Esophagus squamous epithelium (tissue), 5 donors: ENCODE data around the gene SIX2. TPM values are rescaled to one million over a fixed set of nuclear protein-coding genes. Genes with fewer than 3 reads are reported as not detected.

Source experiments
- DNase-seq: peaks from one replicate; lab custom pipeline; 2025; lab: John Stamatoyannopoulos, UW
- H3K27ac ChIP-seq, 4 donors: fragments of 200-600 bp; sonication (generic); one replicate each; pipeline ENCODE4 v1.5.1; 2016 to 2019; ENCODE audit warnings: mild to moderate bottlenecking in 1 of 4
- H3K27me3 ChIP-seq, 4 donors: fragments of 200-600 bp; sonication (generic); 1 replicate in 3 of 4; 2 replicates in 1 of 4; pipeline versions ENCODE4 v1.5.1 to v1.6.0; 2017 to 2021; ENCODE audit warnings: antibody characterized with exemption in 1 of 4
- H3K36me3 ChIP-seq, 3 donors: fragments of 200-600 bp; sonication (generic); one replicate each; pipeline ENCODE4 v1.5.1; 2016 to 2019
- H3K4me1 ChIP-seq, 3 donors: fragments of 200-600 bp; sonication (generic); one replicate each; pipeline ENCODE4 v1.5.1; 2017 to 2019
- H3K4me3 ChIP-seq, 4 donors: fragments of 200-600 bp; sonication (generic); 1 replicate in 3 of 4; 2 replicates in 1 of 4; pipeline ENCODE4 v1.5.1; 2016 to 2019; ENCODE audit warnings: mild to moderate bottlenecking in 2 of 4, moderate library complexity in 1 of 4
- H3K9me3 ChIP-seq, 3 donors: fragments of 200-600 bp; sonication (generic); one replicate each; pipeline ENCODE4 v1.5.1; 2016 to 2019
- POLR2A ChIP-seq, 4 donors: fragments of 450-650 bp; IDR thresholded peaks; one replicate each; pipeline ENCODE4 v1.6.1; 2017; ENCODE audit warnings: antibody characterized with exemption in 4 of 4, mild to moderate bottlenecking in 4 of 4, moderate library complexity in 3 of 4
- WGBS, 2 donors: methylation state at CpG; one replicate each; pipeline ENCODE4 v1.1.5; 2018; 5-methylcytosine and 5-hydroxymethylcytosine counted together
- intact Hi-C: fragments of 100-400 bp; cut with DNase I; formaldehyde crosslinking; loops from one replicate; pipeline ENCODE4 v1.15.0; 2022
- total RNA-seq, 4 donors: library from RNA; depleted of rRNA; stranded (reverse); fragments of >200 nt; gene quantifications; one replicate each; pipeline ENCODE4 v1.1.0, GENCODE V29; 2016
- TF ChIP-seq, protein P1 (sequence below), 6 experiments: fragments of 450-650 bp in 4 of 6; fragments of 200-600 bp in 2 of 6; sonication (generic) in 2 of 6; IDR thresholded peaks; one replicate each; pipeline ENCODE4 v1.5.1; 2016 to 2019; ENCODE audit warnings: antibody characterized with exemption in 6 of 6, mild to moderate bottlenecking in 4 of 6, moderate library complexity in 4 of 6
- donor health status: DM: yes; HTN: yes; CAD: no.

Gene SIX2
- total RNA-seq, 4 donors from 2014 or later, result 0.19 TPM; not detected in 3

GRCh38 chr2:44955593-44956392, 53.5 kb downstream of the SIX2 start:
- Histone ChIP-seq H3K36me3 (no peaks in the 10 kb centered on the region), H3K4me3 (peak overlapping the region in 1 of 4 donors; percentile 50), H3K27me3 (peaks cover 4 to 98% (median 10%) of the 10 kb centered on the region in 4 donors), H3K27ac (no peak overlapping the region), H3K4me1 (peaks cover 25 to 66% (median 25%) of the 10 kb centered on the region in 3 donors), H3K9me3 (no peaks in the 10 kb centered on the region)
- WGBS, 2 donors, result 16 to 28% methylated on average over 12 to 20 of the region's 38 CpGs
- TF ChIP-seq POLR2A (IDR thresholded peaks at IDR 0.05), result no peak
- TF ChIP-seq, protein P1, sequence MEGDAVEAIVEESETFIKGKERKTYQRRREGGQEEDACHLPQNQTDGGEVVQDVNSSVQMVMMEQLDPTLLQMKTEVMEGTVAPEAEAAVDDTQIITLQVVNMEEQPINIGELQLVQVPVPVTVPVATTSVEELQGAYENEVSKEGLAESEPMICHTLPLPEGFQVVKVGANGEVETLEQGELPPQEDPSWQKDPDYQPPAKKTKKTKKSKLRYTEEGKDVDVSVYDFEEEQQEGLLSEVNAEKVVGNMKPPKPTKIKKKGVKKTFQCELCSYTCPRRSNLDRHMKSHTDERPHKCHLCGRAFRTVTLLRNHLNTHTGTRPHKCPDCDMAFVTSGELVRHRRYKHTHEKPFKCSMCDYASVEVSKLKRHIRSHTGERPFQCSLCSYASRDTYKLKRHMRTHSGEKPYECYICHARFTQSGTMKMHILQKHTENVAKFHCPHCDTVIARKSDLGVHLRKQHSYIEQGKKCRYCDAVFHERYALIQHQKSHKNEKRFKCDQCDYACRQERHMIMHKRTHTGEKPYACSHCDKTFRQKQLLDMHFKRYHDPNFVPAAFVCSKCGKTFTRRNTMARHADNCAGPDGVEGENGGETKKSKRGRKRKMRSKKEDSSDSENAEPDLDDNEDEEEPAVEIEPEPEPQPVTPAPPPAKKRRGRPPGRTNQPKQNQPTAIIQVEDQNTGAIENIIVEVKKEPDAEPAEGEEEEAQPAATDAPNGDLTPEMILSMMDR (IDR thresholded peaks at IDR 0.05), result peak; percentile 75 to 89 (median 85)
- no peak for DNase-seq
- intact Hi-C loops, result loop anchor here (10.0 kb wide), 1 partner anchor 481 kb away; no protein-coding TSS in a partner anchor

Other genes with a start within 250 kb of the SIX2 start
- not detected for gene SIX3, start 67.8 kb downstream of the SIX2 start, total RNA-seq